ENCODE measurements around the gene SCUBE1. TPM values are rescaled to one million over a fixed set of nuclear protein-coding genes. Genes with fewer than 3 reads are reported as not detected.

SCUBE1 gene
- total and polyA plus RNA-seq, 2 of the 4 experiments (the other 2 are of a cell fraction): not detected

- WGBS, 2 experiments (ENCODE audit: extremely low coverage in 2 of 2, insufficient read length in 1 of 2): 40% methylated on average over 2 of the region's 8 CpGs; no CpG with 5 or more reads in 1 of the 2 experiments
- intact Hi-C loops (cut with micrococcal nuclease) (no loop called here), in situ Hi-C loops (cut with MboI; ENCODE audit: low sequenced_read_pairs) (no loop called here), dilution Hi-C loops (cut with HindIII; ENCODE audit: low sequenced_read_pairs, unreplicated experiment) (no loop called here)
- H3K14ac ChIP-seq (replicated peaks; ENCODE audit: low read depth, low read length): no peak overlapping the region
- H4K8ac ChIP-seq (ENCODE audit: low read depth in 2 of 2, low read length in 2 of 2): no peak overlapping the region
- no peaks in the 10 kb centered on the region for H4K20me1 ChIP-seq (ENCODE audit: insufficient read depth, low read length)
- no peak overlapping the region for H2BK15ac ChIP-seq (ENCODE audit: low read depth, low read length)
- H3K27me3 ChIP-seq (ENCODE audit: control insufficient read depth, insufficient read depth, low read length): peaks cover 50% of the 10 kb centered on the region
- H3K4me1 ChIP-seq (ENCODE audit: control insufficient read depth, insufficient read depth, low read length): no peaks in the 10 kb centered on the region
- H2AK9ac ChIP-seq (replicated peaks; ENCODE audit: low read depth, low read length, poor library complexity): no peak overlapping the region
- H3K9me1 ChIP-seq (ENCODE audit: insufficient read depth, low read length): no peaks in the 10 kb centered on the region
- H3K9me3 ChIP-seq (ENCODE audit: control insufficient read depth, insufficient read depth, low read length): no peaks in the 10 kb centered on the region
- H4K91ac ChIP-seq (ENCODE audit: insufficient read depth, low read depth, low read length): no peak overlapping the region
- no peak overlapping the region for H2BK20ac ChIP-seq (ENCODE audit: low read depth, low read length)
- ATAC-seq (ENCODE audit: low read depth) (no peak), DNase-seq (no peak)
- H3K4ac ChIP-seq (ENCODE audit: low read depth, low read length): no peak overlapping the region
- H3K4me2 ChIP-seq (ENCODE audit: low read depth, low read length): no peak overlapping the region
- no peak overlapping the region for H3K23ac ChIP-seq (ENCODE audit: low read depth, low read length)
- H4K5ac ChIP-seq (ENCODE audit: low read depth, low read length): no peak overlapping the region
- peak overlapping the region; percentile 7 for H2AFZ ChIP-seq (replicated peaks; ENCODE audit: low read length, poor library complexity)
- POLR2A ChIA-PET (ENCODE audit: unreplicated experiment): no interaction called here
- no peak overlapping the region for H3K56ac ChIP-seq (ENCODE audit: extremely low read depth, insufficient read depth, low read length)
- H3K27ac ChIP-seq (ENCODE audit: insufficient read depth, low read length): no peak overlapping the region
- H3K9ac ChIP-seq (ENCODE audit: low read depth, low read length): no peak overlapping the region
- H3K18ac ChIP-seq (ENCODE audit: low read depth, low read length): no peak overlapping the region
- no peak overlapping the region for H2BK5ac ChIP-seq (ENCODE audit: low read depth, low read length, poor library complexity, severe bottlenecking)
- H3K79me1 ChIP-seq (ENCODE audit: low read depth in 1 of 2, low read length in 2 of 2): no peaks in the 10 kb centered on the region
- H3K36me3 ChIP-seq (ENCODE audit: control insufficient read depth, insufficient read depth, low read length): no peaks in the 10 kb centered on the region
- BruUV-seq (replicated peaks): no TSS peak
- no peak for TF ChIP-seq RCOR1 (IDR thresholded peaks at IDR 0.05; ENCODE audit: insufficient replicate concordance, low read length)
- no peak for TF ChIP-seq ELK1 (IDR thresholded peaks at IDR 0.05; ENCODE audit: borderline replicate concordance, low read depth, low read length)
- no peak for TF ChIP-seq POLR2A (IDR thresholded peaks at IDR 0.05; ENCODE audit: low read depth, low read length)
- TF ChIP-seq MAFK (IDR thresholded peaks at IDR 0.05; ENCODE audit: low read depth, low read length): no peak
- no peak for TF ChIP-seq MXI1 (IDR thresholded peaks at IDR 0.05; ENCODE audit: borderline replicate concordance, low read depth, low read length)
- TF ChIP-seq, protein P1, sequence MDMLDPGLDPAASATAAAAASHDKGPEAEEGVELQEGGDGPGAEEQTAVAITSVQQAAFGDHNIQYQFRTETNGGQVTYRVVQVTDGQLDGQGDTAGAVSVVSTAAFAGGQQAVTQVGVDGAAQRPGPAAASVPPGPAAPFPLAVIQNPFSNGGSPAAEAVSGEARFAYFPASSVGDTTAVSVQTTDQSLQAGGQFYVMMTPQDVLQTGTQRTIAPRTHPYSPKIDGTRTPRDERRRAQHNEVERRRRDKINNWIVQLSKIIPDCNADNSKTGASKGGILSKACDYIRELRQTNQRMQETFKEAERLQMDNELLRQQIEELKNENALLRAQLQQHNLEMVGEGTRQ (IDR thresholded peaks at IDR 0.05; ENCODE audit: low read depth, low read length): no peak
- no peak for TF ChIP-seq MAZ (IDR thresholded peaks at IDR 0.05; ENCODE audit: borderline replicate concordance, low read depth, low read length)
- TF ChIP-seq FOS (IDR thresholded peaks at IDR 0.05; ENCODE audit: low read depth, low read length): no peak
- TF ChIP-seq NFE2L2 (IDR thresholded peaks at IDR 0.05; ENCODE audit: low read depth, low read length): no peak
- TF ChIP-seq RAD21 (IDR thresholded peaks at IDR 0.05; ENCODE audit: low read length): no peak
- no peak for TF ChIP-seq CEBPB (IDR thresholded peaks at IDR 0.05; ENCODE audit: low read depth, low read length)
- no peak for TF ChIP-seq BHLHE40 (IDR thresholded peaks at IDR 0.05; ENCODE audit: low read depth, low read length)
- no peak for TF ChIP-seq RFX5 (IDR thresholded peaks at IDR 0.05; ENCODE audit: low read depth, low read length)
- no peak for TF ChIP-seq CTCF (conservative IDR thresholded peaks at IDR 0.05; ENCODE audit: low read depth, low read length)
- H2AK5ac ChIP-seq (ENCODE audit: low read depth, low read length): no peak overlapping the region
- no peak overlapping the region for H3K4me3 ChIP-seq (ENCODE audit: insufficient read depth, low read depth, low read length)
- H2BK120ac ChIP-seq (ENCODE audit: low read depth, low read length): no peak overlapping the region
- CTCF ChIA-PET: interaction anchor here (1.1 kb wide), 2 partner anchors 10 to 25 kb away, joined by 4 read pairs; no protein-coding TSS in a partner anchor
These were observed 110.7 kb downstream of the SCUBE1 start for GRCh38 chr22:43232445-43232844.

Data from IMR-90 (cell line).